Stimulated activated memory B cell treated with anti-CD40 and anti-IgM and Interleukin-4, amounts not matched to agents 10 μg/mL and 1 μg/mL and 100 μg/mL, for 72 hours (primary cell): Measurements from ENCODE around the gene TAAR1.
"Not testable (repeated sequence)": the region's sequence is repeated elsewhere in the genome, so short reads cannot be mapped to it uniquely, and the experiment has no call there.

Experiments used
- ATAC-seq: fragments of 150-1000 bp; cut with Tn5 transposase; 2 replicates; pipeline ENCODE4 v1.10.0; 2021
- H3K27ac Mint-ChIP-seq: one replicate; pipeline ENCODE4 v1.8.0; 2022; ENCODE audit warnings: mild to moderate bottlenecking, mixed read lengths
- H3K27me3 Mint-ChIP-seq: one replicate; pipeline ENCODE4 v1.8.0; 2022; ENCODE audit warnings: mixed read lengths
- H3K36me3 Mint-ChIP-seq: one replicate; pipeline ENCODE4 v1.8.0; 2022; ENCODE audit warnings: mixed read lengths
- H3K4me1 Mint-ChIP-seq: one replicate; pipeline ENCODE4 v1.8.0; 2022; ENCODE audit warnings: mixed read lengths
- H3K4me3 Mint-ChIP-seq: one replicate; pipeline ENCODE4 v1.8.0; 2022; ENCODE audit warnings: mild to moderate bottlenecking, moderate library complexity, mixed read lengths
- H3K9me3 Mint-ChIP-seq: one replicate; pipeline ENCODE4 v1.8.0; 2022; ENCODE audit warnings: mixed read lengths

The TAAR1 gene

DNA sequence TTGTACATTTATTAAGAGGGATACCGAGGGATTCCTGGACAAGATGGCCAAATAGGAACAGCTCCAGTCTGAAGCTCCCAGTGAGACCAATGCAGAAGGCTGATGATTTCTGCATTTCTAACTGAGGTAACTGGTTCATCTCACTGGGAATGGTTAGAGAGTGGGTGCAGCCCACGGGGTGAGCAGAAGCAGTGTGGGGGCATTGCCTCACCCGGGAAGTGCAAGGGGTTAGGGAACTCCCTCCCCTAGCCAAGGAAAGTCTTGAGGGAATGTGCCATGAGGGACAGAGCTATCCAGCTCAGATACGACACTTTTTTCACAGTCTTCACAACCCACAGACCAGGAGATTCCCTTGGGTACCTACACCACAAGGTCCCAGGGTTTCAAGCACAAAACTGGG is 24.2 kb downstream of the TAAR1 start:
- Mint-ChIP-seq H3K27ac (no peak overlapping the region), H3K27me3 (peaks cover 51% of the 10 kb centered on the region), H3K36me3 (no peaks in the 10 kb centered on the region), H3K9me3 (no peaks in the 10 kb centered on the region), H3K4me1 (peaks cover 19% of the 10 kb centered on the region), H3K4me3 (no peak overlapping the region)
- no peak for ATAC-seq

DNA sequence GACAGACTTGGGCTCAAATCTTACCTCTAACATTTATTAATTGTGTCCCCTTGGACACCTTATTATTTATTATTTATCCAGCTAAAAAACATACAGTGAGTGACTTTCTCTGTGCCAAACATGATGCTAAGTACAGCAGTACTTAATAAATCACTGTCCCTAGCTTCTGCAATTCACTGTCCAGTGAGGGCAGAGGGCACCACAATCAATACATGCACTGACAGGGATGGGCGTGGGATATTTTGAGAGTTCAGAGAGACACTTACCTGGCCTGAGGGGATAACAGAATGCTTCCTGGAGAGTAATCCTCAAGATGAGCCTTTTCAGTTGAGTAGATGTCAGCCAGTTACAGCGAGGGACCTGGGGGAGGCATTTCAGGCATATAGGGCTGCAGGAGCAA is 25.6 kb downstream of the TAAR1 start:
- no peak overlapping the region for H3K4me3 Mint-ChIP-seq
- no peak for ATAC-seq
- H3K27me3 Mint-ChIP-seq = peaks cover 58% of the 10 kb centered on the region
- no peak overlapping the region for H3K27ac Mint-ChIP-seq
- H3K4me1 Mint-ChIP-seq = peaks cover 6% of the 10 kb centered on the region
- no peaks in the 10 kb centered on the region for H3K36me3 Mint-ChIP-seq
- H3K9me3 Mint-ChIP-seq = no peaks in the 10 kb centered on the region

DNA sequence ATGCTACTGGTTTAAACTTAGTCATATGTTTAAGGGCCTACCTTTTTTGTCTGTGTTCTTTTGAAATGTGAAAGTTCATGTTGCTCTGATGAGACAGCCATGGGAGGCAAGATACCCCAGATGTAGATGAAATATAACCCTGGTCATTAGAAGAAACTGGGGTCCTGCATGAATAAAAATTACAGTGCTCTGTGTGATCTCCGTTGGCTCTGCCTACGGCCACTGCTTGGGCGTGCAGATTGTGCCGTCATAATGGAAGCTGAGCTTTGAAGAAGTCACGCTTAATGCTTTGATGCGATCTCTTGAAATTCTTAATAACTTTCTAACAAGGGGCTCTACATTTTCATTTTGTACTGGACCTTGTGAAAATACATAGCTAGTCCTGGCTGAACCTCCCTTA is 34.8 kb downstream of the TAAR1 start, which contains the start of gene TAAR2:
TAAR2 (minus strand) TSS at position 101 of the 400 bp plus-strand sequence; CDS start at position 101, 0 bp downstream.
- Mint-ChIP-seq H3K27me3 (peaks cover 37% of the 10 kb centered on the region), H3K27ac (no peak within 1 kb of the TSS), H3K36me3 (no peaks in the 10 kb centered on the region), H3K9me3 (peaks cover 9% of the 10 kb centered on the region), H3K4me3 (no peak within 1 kb of the TSS), H3K4me1 (no peaks in the 10 kb centered on the region)
- ATAC-seq = no peak

DNA sequence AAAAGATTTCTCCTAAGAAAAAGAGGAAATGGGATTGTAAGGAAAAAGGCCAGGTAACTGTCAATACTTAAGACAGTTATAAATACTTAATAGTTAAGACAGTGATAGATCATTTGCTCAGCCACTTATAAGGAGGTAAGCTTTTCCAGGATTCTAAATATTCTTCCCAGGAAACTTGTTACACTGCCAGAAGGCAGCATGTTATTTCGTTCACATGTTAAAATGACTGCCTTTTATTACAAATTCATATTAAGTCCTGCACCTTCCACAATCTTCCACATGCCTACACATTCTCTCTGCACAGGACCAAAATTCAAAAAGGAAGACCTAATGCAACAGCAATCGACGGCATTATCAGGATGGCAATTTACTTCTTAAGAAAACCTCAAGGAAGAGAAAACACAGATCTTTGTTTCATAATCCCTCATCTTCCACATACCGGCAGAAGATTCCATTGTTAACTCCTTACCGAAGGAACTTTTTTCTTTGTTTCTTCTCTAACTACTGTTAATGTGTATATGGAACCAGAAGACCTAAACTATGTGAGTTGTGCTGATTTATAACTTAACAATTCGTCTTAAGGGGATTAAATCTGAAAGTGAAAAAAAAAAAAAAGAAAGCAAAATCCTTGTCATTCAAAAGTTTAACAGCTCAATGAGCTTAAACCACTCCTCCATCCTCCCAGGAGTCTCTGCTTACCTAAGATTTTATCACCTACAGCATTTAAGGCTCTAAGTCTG is 35.7 kb downstream of the TAAR1 start:
- no peaks in the 10 kb centered on the region for H3K36me3 Mint-ChIP-seq
- no peak for ATAC-seq

DNA sequence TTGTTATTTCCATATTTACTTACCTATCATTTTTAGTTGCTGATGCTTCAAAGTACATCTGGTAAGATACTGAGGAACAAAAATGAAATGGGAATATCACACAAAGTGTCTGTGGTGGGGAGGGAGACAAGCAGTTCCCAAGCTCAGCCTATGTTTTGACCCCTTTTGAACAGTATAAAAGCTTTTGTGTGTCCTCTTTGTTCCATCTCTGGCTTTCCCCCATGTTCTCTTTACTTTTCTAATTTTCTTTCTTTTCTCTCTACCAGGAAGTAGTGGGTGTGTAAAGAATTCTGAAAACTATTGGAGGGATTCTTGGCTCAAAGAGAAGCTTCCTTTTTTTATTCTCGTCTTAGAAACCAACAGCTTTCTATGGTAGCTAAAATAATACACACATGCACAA is 42.3 kb downstream of the TAAR1 start:
- H3K27ac Mint-ChIP-seq = no peak overlapping the region
- no peaks in the 10 kb centered on the region for H3K27me3 Mint-ChIP-seq
- H3K4me1 Mint-ChIP-seq = peaks cover 16% of the 10 kb centered on the region
- no peaks in the 10 kb centered on the region for H3K36me3 Mint-ChIP-seq
- no peak overlapping the region for H3K4me3 Mint-ChIP-seq
- ATAC-seq = no peak
- no peaks in the 10 kb centered on the region for H3K9me3 Mint-ChIP-seq

More for the DNA sequence above, 35.7 kb downstream of the TAAR1 start:
- Mint-ChIP-seq H3K27me3 (peaks cover 28% of the 10 kb centered on the region), H3K4me3 (no peak overlapping the region), H3K9me3 (peaks cover 9% of the 10 kb centered on the region), H3K4me1 (no peaks in the 10 kb centered on the region), H3K27ac (no peak overlapping the region)

DNA sequence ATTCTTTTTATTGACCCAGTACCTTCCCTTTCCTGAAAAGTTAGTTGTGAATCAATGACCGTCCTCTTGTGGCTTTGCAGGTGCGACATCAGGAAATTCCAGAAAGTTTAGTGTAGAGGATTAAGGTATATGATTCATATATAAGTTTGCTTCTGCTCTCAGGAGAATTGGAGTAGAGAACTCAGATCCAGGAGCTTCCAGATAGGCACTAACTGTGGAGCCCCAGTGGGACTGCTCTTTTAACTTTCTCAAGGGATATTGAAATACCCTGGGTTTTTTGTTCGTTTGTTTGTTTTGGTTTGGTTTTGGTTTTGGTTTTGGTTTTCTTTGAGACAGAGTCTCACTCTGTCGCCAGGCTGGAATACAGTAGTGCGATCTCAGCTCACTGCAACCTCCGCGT is 44.4 kb downstream of the TAAR1 start:
- peak overlapping the region; percentile 72 for H3K27ac Mint-ChIP-seq
- no peaks in the 10 kb centered on the region for H3K36me3 Mint-ChIP-seq
- H3K9me3 Mint-ChIP-seq = no peaks in the 10 kb centered on the region
- H3K4me1 Mint-ChIP-seq = peaks cover 16% of the 10 kb centered on the region
- peak overlapping the region; percentile 72 for H3K4me3 Mint-ChIP-seq
- ATAC-seq = no peak
- H3K27me3 Mint-ChIP-seq = no peaks in the 10 kb centered on the region

DNA sequence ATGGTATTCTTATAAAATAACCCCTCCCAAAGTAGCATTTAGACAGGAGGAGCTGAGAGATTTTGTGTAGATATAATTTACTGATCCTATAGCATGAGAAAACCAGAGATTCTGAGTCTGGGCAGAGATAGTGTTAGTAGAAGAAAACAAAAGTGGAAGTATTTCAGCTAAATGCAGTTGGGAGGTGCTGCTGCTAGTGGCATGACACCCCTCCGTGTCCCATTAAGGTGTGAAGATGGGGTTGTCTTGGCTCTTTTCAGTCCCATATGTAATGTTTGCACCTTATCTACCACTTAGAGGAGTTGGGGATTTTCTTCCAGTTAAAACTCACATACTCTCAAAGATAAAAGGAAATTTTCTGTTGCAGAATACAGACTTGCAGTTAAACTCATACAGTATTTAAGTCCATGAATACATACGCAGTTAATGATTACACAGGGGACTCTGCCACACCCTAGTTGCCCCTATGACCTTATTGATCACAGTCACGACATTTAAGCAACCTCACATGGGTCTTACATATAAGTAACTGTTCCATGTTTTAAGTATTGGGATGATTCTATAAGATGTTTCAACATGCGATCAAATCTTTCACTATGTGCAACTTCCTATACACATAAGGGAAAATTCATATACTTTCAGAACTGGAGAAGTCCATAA is 46.4 kb downstream of the TAAR1 start:
- H3K36me3 Mint-ChIP-seq = no peaks in the 10 kb centered on the region
- no peak for ATAC-seq
- no peaks in the 10 kb centered on the region for H3K27me3 Mint-ChIP-seq
- H3K4me1 Mint-ChIP-seq = peaks cover 16% of the 10 kb centered on the region
- H3K9me3 Mint-ChIP-seq = no peaks in the 10 kb centered on the region
- H3K4me3 Mint-ChIP-seq = no peak overlapping the region
- no peak overlapping the region for H3K27ac Mint-ChIP-seq

DNA sequence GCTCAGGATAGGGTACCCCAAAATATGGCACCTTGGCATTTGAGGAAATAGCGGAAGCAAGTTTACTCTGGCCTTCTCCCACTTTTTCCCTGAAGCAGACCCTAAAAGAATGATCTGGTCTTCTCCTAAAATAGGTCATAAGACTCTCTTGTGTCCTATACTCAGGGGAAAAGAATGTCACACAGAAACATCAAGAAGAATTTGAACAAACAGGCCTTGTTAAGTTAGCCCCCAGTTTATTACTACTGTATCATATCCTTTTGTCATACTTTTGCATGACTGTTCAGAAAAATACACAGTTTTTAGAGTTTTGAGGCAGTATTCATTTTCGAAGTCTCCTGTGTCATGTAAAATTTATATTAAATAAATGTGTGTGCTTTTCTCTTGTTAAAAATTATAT is 47.4 kb downstream of the TAAR1 start:
- H3K4me3 Mint-ChIP-seq = no peak overlapping the region
- H3K36me3 Mint-ChIP-seq = no peaks in the 10 kb centered on the region
- no peaks in the 10 kb centered on the region for H3K27me3 Mint-ChIP-seq
- peaks cover 12% of the 10 kb centered on the region for H3K4me1 Mint-ChIP-seq
- no peaks in the 10 kb centered on the region for H3K9me3 Mint-ChIP-seq
- H3K27ac Mint-ChIP-seq = no peak overlapping the region
- ATAC-seq = no peak

DNA sequence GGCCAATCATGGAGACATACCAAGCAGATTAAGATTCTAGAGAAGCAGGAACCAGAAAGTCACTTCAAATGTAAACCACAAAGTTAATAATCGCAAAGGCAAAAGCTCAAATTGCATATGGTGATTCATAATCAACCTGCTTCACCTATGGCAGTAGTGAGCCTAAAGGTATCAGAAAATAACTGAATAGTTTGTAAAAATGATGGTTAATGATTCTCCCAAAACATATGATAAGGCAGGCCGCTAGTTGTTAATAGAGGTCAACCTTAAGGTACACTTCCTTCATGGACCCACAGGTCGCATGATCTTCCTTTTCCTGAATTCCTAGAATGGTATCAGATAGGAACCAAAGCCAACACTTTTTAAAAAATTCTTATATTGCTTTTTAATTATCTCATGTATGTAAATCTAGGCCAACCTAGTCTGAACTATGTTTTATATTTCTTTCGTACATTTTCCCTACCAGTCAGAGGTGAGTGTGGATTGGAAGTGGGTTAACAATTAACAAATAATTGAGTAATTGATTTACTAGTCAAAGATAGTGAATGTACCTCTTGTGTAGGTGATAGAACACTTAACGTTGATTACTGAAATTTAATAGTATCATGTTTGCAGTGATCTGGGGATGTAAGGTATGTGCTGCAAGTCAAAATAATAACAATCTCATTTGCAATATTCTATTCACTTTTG is 51.3 kb downstream of the TAAR1 start:
- Mint-ChIP-seq H3K4me3 (no peak overlapping the region), H3K4me1 (peaks cover 7% of the 10 kb centered on the region), H3K27me3 (no peaks in the 10 kb centered on the region), H3K9me3 (no peaks in the 10 kb centered on the region), H3K36me3 (no peaks in the 10 kb centered on the region), H3K27ac (no peak overlapping the region)
- ATAC-seq = no peak

DNA sequence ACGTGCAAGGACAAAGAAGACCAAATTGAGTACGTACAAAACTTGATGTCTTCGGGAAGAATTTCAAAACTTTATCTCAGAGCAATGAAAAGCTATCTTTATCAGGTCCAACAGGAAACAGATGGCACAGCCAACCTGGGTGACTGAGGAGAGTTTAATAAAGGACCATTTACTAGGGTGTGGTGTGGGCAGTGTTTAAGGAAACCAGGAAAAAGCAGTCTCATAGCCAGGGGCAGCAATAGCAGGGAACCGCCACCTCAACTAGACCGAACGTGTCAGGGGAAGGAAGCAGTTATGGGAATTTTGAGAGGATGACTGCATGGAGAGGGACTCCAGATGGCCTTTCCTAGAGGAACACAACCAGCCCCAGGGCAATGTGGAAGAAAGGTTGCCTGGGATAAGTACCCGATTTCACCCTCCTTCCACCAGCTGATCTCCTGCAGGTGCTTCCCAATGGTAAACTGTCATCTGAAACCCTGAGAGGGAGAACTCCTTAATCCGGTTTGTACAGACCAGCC is 54.3 kb downstream of the TAAR1 start:
- no peaks in the 10 kb centered on the region for H3K36me3 Mint-ChIP-seq
- no peaks in the 10 kb centered on the region for H3K9me3 Mint-ChIP-seq
- no peaks in the 10 kb centered on the region for H3K4me1 Mint-ChIP-seq
- no peak overlapping the region for H3K4me3 Mint-ChIP-seq
- no peak overlapping the region for H3K27ac Mint-ChIP-seq
- ATAC-seq = no peak
- peaks cover 7% of the 10 kb centered on the region for H3K27me3 Mint-ChIP-seq

DNA sequence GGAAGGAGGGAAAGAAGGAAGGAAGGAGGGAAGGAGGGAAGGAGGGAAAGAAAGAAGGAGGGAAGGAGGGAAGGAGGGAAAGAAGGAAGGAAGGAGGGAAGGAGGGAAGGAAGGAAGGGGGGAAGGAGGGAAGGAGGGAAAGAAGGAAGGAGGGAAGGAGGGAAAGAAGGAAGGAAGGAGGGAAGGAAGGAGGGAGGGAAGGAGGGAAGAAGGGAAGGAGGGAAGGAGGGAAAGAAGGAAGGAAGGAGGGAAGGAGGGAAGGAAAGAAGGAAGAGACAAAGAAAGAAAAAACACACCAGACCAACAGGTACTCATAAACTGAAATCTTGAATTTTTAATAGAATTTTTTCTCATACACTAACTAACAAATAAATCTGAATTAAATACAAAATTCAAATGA is 58.1 kb downstream of the TAAR1 start:
- H3K27ac Mint-ChIP-seq, ATAC-seq, H3K4me3 Mint-ChIP-seq, H3K4me1 Mint-ChIP-seq, H3K9me3 Mint-ChIP-seq, H3K36me3 Mint-ChIP-seq: not testable (repeated sequence)
- peaks cover 24% of the 10 kb centered on the region for H3K27me3 Mint-ChIP-seq

DNA sequence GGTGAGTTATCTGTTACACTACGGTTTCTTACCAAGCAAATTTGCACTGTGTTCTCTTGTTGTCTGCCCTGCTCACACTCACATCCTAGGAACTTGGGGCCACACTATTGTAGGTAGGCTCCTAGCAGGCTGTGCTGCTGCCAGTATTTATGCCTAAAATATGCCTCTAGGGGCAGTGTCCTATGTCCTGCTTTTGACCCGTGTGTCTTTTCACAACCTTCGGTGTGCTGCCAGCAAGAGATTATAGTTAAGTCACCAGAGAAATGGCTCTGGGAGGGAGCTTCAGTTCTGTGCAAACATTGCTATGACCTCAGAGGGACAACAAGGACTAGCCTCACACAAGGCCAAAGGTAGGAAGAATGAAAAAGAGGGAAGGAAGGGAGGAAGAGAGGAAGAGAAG is 60.5 kb downstream of the TAAR1 start:
- Mint-ChIP-seq H3K4me3 (no peak overlapping the region), H3K27me3 (peaks cover 24% of the 10 kb centered on the region), H3K4me1 (no peaks in the 10 kb centered on the region), H3K27ac (no peak overlapping the region), H3K9me3 (no peaks in the 10 kb centered on the region), H3K36me3 (no peaks in the 10 kb centered on the region)
- no peak for ATAC-seq

DNA sequence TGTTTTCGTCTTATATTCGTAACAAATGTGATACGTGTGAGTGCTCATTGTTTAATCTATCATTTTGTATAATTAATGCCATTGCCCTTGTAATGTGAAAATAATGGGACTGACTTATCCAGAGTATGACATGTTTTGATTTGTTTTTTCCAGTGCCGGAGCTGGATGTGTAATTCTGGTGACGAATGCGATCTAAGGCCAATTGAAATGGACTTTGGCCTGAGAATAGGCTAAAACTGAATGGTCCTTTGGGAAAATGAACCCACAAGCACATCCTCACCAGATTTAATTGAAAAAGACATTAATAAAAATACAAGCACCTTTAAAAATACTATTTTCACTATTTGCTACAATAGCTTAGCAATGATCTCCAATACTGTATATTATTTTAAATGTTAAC is 62.8 kb downstream of the TAAR1 start:
- no peak for ATAC-seq
- no peaks in the 10 kb centered on the region for H3K36me3 Mint-ChIP-seq
- H3K4me1 Mint-ChIP-seq = peaks cover 7% of the 10 kb centered on the region
- no peak overlapping the region for H3K27ac Mint-ChIP-seq
- H3K4me3 Mint-ChIP-seq = no peak overlapping the region
- no peaks in the 10 kb centered on the region for H3K9me3 Mint-ChIP-seq
- peaks cover 24% of the 10 kb centered on the region for H3K27me3 Mint-ChIP-seq
